GM19023 (cell line): ENCODE measurements around the gene CCNL2.
"Not testable (repeated sequence)": the region's sequence is repeated elsewhere in the genome, so short reads cannot be mapped to it uniquely, and the experiment has no call there.

ENCODE experiments used
- ATAC-seq: cut with Tn5 transposase; IDR thresholded peaks from one replicate; pipeline ENCODE4 v1.9.1; 2021; ENCODE audit warnings: mild to moderate bottlenecking, moderate library complexity; ENCODE audit not compliant: unreplicated experiment

Gene CCNL2

GRCh38 chr1:1432951-1433803 is 34.0 kb upstream of the CCNL2 start:
- no peak for ATAC-seq

- no peak for ATAC-seq
Measured at GRCh38 chr1:1432274-1432950, 33.3 kb upstream of the CCNL2 start.

DNA sequence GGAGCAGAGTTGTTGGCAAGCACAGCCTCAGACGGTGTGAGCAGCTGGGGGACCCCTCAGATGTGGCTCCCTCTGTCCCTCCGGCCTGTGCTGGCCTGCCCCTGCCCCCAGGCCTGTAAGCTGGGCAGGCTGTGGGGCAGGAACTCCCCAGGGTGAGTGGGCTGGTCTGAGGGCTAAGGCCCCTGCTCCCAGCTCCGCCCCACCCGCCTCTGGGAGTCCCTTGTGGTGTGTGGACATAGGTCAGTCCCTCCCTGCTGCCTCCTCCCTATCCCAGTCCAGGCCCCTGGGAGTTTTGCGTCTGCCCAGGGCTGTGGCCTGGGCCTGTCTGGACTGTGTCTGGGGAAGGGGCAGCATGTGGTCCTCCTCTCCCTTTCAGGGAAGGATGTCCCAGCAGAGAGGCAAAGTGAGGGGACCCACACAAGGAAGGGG is 32.7 kb upstream of the CCNL2 start:
- ATAC-seq, result no peak

GRCh38 chr1:1430992-1431844 is 32.1 kb upstream of the CCNL2 start:
- ATAC-seq, result no peak

DNA sequence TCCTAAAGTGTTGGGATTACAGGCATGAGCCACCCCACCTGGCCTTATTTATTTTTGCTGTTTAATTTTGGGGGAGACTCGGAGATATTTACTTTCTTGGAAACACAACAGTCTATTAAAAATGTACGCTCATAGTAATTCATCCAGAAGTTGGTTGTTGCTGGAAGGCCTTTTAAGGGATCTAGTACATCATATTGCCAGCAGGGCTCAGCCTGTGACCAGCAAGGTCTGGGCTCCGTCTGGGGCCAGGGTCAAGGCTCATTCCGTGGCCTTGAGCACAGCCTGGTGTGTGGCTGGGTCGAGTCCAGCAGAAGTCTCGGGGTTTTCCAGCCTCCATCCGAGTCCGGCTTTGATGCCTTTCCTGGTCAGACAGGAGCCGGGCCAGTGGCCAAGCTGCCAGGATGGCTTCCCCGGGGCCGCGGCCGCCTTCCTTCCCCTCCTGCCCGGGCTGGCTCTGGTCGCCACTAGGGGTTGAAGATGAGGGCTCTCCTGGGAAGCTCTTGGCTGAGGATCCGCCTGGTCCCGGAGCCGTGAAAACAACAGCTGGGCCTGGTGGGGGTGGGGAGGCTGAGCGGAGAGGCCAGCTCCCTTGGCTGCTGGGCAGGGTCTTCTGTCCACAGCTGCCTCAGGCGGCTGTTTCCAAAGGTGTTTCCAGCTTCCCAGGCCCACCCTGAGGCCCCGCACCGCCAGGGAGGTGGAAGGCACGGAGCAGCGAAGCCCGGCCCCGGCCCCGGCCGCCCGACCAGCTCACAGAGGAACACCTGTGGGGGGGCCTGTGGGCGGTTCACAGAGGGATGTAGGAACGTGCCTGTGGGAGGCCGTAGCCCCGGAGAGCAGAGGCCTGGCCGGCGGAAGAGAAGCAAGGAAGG is 31.2 kb upstream of the CCNL2 start:
- no peak for ATAC-seq

DNA sequence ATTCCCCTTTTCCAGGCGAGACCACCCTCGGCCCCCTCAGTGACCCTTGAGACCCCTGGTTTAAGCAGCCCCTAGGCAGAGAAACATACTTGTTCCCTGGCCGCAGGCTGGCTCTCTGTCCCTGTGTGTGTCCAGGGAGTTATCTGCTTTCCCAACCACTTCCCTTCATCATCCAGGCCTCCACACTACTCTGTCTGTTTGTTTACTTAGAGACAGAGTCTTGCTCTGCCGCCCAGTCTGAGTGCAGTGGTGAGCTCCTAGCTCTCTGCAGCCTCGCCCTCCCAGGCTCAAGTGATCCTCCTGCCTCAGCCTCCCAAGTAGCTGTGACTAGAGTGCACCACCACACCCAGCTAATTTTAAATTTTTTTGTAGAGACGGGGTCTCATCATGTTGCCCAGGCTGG is 30.5 kb upstream of the CCNL2 start:
- no peak for ATAC-seq

GRCh38 chr1:1428967-1429366 is 29.8 kb upstream of the CCNL2 start:
- not testable (repeated sequence) for ATAC-seq

GRCh38 chr1:1428174-1428573 is 29.0 kb upstream of the CCNL2 start:
- no peak for ATAC-seq

DNA sequence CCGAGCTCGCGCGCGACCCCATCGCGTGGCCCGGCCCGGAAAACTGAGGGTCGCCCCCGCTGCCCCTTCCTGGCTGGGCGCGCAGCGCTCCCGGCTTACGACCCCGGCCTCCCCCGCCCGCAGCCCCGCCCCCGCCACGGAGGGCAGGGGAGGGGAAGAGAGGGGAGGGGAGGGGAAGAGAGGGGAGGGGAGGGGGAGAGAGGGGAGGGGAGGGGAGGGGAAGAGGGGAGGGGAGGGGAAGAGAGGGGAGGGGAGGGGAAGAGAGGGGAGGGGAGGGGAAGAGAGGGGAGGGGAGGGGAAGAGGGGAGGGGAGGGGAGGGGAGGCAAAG is 28.6 kb upstream of the CCNL2 start:
- no peak for ATAC-seq

DNA sequence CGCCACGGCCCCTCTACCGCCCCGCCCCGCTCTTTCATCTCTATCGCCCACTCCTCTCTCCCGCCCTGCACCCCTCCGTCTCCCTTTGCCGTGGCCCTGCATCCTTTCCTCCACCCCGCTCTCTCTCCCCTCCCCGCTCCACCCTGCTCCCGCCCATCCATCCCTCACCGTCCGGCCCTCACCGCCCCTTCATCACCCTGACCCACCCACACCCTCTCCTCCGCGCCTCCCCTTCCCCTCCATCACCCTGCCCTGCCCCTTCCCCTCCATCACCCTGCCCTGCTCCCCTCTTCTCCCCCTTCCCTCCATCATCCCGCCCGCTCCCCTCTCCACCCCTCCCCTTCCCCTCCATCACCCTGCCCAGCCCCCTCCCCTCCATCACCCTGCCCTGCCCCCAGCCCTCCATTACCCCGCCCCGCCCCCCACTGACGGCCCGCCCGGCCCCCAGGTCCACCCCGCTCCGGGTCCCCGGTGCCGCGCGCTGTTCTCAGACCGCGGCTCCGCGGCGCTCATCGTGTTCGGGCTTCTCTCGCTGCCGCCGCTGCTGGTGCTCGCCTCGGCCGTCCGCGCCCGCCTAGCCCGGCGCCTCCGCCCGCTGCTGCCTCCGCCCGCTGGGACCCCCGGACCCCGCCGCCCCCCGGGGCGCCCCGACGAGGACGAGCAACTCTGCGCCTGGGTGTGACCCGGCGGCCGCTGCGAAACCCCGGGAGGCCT is 28.1 kb upstream of the CCNL2 start:
- ATAC-seq, result no peak

GRCh38 chr1:1426496-1427105 is 27.5 kb upstream of the CCNL2 start:
- no peak for ATAC-seq

DNA sequence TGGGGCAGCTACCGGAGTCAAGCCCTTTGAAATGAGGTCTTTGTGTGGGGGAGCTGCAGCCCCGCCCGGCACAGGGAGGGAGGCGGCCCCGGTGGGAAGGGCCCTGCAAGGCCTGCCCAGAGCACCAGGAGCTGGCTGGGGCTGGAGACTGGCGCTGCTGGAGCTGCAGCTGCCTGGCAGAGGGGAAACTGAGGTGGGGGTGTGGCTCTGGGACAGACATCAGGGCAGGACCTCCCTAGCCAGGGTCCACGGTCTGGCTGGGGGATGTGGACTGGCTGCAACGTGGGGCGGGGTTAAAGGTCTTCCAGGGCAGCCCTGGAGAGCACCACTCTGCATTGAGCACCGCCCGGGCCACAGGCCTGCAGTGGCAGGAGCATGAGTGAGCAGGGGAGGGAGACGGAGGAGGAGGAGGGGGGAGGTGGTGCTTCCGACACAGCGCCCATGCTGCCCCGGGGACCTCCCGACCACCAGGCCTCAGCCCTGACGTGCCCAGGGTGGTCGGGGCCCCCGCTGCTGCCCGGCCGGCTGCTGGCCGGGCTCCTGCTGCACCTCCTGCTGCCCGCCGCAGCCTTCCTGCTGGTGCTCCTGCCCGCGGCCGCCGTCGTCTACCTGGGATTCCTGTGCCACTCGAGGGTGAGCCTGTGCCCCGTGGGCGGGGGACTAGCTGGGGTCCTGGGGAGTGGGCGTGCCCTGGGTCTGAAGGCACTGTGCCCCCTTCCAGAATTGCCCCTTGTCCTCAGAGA is 26.8 kb upstream of the CCNL2 start:
- no peak for ATAC-seq

DNA sequence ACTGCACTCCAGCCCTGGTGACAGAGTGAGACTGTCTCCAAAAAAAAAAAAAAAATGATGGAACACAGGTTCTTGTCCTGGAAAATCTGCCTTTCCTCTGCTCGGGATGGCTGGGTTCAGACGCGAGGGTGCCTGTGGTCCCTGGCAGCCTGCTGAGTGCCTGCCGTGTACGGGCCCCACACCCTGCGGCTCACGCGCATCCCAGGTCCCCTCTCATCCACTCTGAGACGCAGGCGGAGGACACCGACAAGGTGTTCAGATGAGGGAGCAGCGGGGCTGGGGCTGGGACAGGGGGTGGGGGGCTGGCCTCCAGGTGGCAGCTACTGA is 26.3 kb upstream of the CCNL2 start:
- ATAC-seq, result no peak

DNA sequence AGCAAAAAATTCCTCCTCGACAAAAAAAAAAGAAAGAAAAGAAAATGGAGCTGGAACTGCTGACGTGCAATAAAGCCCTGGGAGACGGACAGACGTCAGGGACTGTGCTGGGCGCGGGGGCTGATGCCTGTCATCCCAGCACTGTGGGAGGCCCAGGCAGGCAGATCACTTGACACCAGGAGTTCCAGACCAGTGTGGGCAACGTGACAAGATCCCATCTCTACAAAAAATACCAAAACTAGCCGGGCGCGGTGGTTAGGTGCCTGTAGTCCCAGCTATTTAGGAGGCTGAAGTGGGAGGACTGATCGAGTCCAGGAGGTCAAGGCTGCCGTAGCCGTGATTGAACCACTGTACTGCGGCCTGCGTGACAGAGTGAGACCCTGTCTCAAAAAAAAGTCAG is 25.6 kb upstream of the CCNL2 start:
- ATAC-seq, result no peak

GRCh38 chr1:1423245-1423597 is 24.1 kb upstream of the CCNL2 start:
- ATAC-seq, result no peak

DNA sequence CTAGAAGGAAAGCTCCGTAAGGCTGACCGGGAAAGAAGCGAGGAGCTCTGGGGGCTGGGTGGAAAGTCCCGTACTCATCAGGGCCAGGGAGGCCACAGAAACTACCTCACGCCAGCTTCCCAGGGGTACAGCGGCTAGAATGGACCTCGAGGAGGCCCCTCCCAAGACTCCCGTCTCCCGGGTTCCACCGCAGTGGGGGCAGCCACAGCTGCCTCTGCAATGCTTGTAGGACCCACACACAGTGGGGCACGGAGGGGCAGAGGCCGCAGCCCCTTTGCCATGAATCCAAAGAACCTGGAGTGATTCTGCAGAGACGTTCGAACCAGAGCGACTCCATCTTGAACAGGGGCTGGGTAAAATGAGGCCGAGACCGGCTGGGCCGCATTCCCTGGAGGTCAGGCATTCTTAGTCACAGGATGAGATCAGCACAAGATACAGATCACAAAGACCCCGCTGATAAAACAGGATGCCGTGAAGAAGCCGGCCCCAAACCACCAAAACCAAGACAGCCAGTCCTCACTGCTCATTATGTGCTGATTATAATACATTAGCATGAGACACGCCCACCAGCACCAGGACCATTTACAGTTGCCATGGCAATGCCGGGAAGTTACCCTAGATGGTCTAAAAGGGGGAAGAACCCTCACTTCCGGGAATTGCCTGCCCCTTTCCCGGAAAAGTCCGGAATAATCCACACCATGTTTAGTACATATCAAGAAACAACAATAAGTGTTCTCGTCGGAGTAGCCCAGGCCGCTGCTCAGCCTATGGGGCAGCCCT is 23.5 kb upstream of the CCNL2 start:
- no peak for ATAC-seq

- ATAC-seq, result no peak
Measured at GRCh38 chr1:1421907-1422464, 22.9 kb upstream of the CCNL2 start.
